H1 (cell line): Measurements from ENCODE around the gene PCDHA7. TPM values are rescaled to one million over a fixed set of nuclear protein-coding genes. Genes with fewer than 3 reads are reported as not detected.
"Not testable (repeated sequence)": the region's sequence is repeated elsewhere in the genome, so short reads cannot be mapped to it uniquely, and the experiment has no call there.

Experiments
- CTCF ChIA-PET: fragments of 300-600 bp; sonication (Branson Sonifier 250); formaldehyde crosslinking; loops from one replicate; lab custom pipeline; 2021; ENCODE audit not compliant: partially characterized antibody; lab: Charles Lee
- POLR2A ChIA-PET: fragments of 300-600 bp; sonication (Branson Sonifier 250); formaldehyde crosslinking; loops from one replicate; lab custom pipeline; 2021; ENCODE audit warnings: inconsistent platforms; ENCODE audit not compliant: partially characterized antibody; lab: Charles Lee
- DNase-seq, 2 experiments: peaks; one replicate each; pipeline versions ENCODE4 v3.0.0 to v3.0.0-alpha.2; 2010 to 2022; ENCODE audit warnings: low spot score in 2 of 2, low read depth in 1 of 2, mixed read lengths in 1 of 2
- FAIRE-seq: peaks from 2 replicates; lab custom pipeline; 2011; peaks lifted over from hg19 to GRCh38; lab: Jason Lieb, UNC
- H2AFZ ChIP-seq: 2 replicates; pipeline ENCODE4 v1.8.1; 2012; ENCODE audit warnings: low read length, inconsistent platforms
- H2AK5ac ChIP-seq: 2 replicates; pipeline ENCODE4 v1.6.1; 2013; ENCODE audit warnings: low read depth, low read length
- H2BK120ac ChIP-seq: replicated peaks from 2 replicates; pipeline ENCODE3; 2013; ENCODE audit warnings: low read depth, low read length, inconsistent platforms
- H2BK12ac ChIP-seq: 2 replicates; pipeline ENCODE4 v1.6.1; 2013; ENCODE audit warnings: low read depth, low read length
- H2BK15ac ChIP-seq: 2 replicates; pipeline ENCODE4 v1.6.1; 2013; ENCODE audit warnings: low read length
- H2BK20ac ChIP-seq: 2 replicates; pipeline ENCODE4 v1.6.1; 2013; ENCODE audit warnings: low read length
- H2BK5ac ChIP-seq: 2 replicates; pipeline ENCODE4 v1.6.1; 2013; ENCODE audit warnings: low read depth, low read length
- H3K14ac ChIP-seq: 2 replicates; pipeline ENCODE4 v1.6.1; 2013; ENCODE audit warnings: inconsistent platforms; ENCODE audit not compliant: insufficient read length
- H3K18ac ChIP-seq: 2 replicates; pipeline ENCODE4 v1.6.1; 2013; ENCODE audit warnings: low read length; ENCODE audit errors: extremely low read depth
- H3K23ac ChIP-seq: 2 replicates; pipeline ENCODE4 v1.6.1; 2013; ENCODE audit warnings: inconsistent platforms; ENCODE audit not compliant: insufficient read length
- H3K23me2 ChIP-seq: 2 replicates; pipeline ENCODE4 v1.6.1; 2013; ENCODE audit warnings: low read depth, low read length
- H3K27ac ChIP-seq: 2 replicates; pipeline ENCODE4 v1.6.1; 2011; ENCODE audit warnings: low read depth, low read length, inconsistent platforms
- H3K27me3 ChIP-seq, 4 experiments: replicated peaks in 1 of 4; 1 replicate in 1 of 4; 2 replicates in 3 of 4; pipeline versions ENCODE4 v1.6.1 to v1.8.1; 2011 to 2013; ENCODE audit warnings: low read length in 3 of 4, mild to moderate bottlenecking in 3 of 4, inconsistent platforms in 2 of 4, mixed read lengths in 2 of 4, moderate library complexity in 1 of 4; ENCODE audit not compliant: control insufficient read depth in 3 of 4, insufficient read depth in 3 of 4; ENCODE audit errors: extremely low read depth in 1 of 4
- H3K36me3 ChIP-seq, 4 experiments: 2 replicates each; pipeline versions ENCODE4 v1.6.1 to v1.8.1; 2011 to 2013; ENCODE audit warnings: mild to moderate bottlenecking in 4 of 4, low read length in 3 of 4, moderate library complexity in 2 of 4, control low read depth in 1 of 4, inconsistent platforms in 1 of 4; ENCODE audit not compliant: insufficient read depth in 4 of 4, control insufficient read depth in 2 of 4
- H3K4ac ChIP-seq: replicated peaks from 2 replicates; pipeline ENCODE3; 2013; ENCODE audit warnings: low read length, low read depth, mixed read lengths, inconsistent platforms; ENCODE audit not compliant: insufficient read length
- H3K4me1 ChIP-seq, 4 experiments: replicated peaks in 1 of 4; 1 replicate in 1 of 4; 2 replicates in 3 of 4; pipeline versions ENCODE4 v1.6.1 to v1.8.1; 2011 to 2013; ENCODE audit warnings: low read length in 3 of 4, inconsistent platforms in 2 of 4, mixed read lengths in 1 of 4; ENCODE audit not compliant: insufficient read depth in 4 of 4, control insufficient read depth in 3 of 4
- H3K4me2 ChIP-seq, 2 experiments: 2 replicates each; pipeline versions ENCODE4 v1.6.1 to v1.8.1; 2011 to 2013; ENCODE audit warnings: low read depth in 2 of 2, low read length in 2 of 2, control low read depth in 1 of 2, inconsistent platforms in 1 of 2, mild to moderate bottlenecking in 1 of 2; ENCODE audit not compliant: insufficient read depth in 1 of 2
- H3K4me3 ChIP-seq, 4 experiments: fragments of 200-600, 300-600 bp in 1 of 4; sonication (generic), shearing (Covaris generic), sonication (Bioruptor Twin) in 1 of 4; 2 replicates each; pipeline versions ENCODE4 v1.5.1 to v1.8.1; 2011 to 2016; ENCODE audit warnings: low read length in 4 of 4, low read depth in 3 of 4, control low read depth in 2 of 4, inconsistent platforms in 2 of 4, mild to moderate bottlenecking in 2 of 4, mixed read lengths in 1 of 4, moderate library complexity in 1 of 4; ENCODE audit not compliant: insufficient read depth in 2 of 4; ENCODE audit errors: extremely low read depth in 1 of 4
- H3K56ac ChIP-seq: replicated peaks from 2 replicates; pipeline ENCODE3; 2013; ENCODE audit warnings: low read depth, mild to moderate bottlenecking, mixed read lengths, low read length, inconsistent platforms; ENCODE audit not compliant: insufficient read length
- H3K79me1 ChIP-seq: 2 replicates; pipeline ENCODE4 v1.6.1; 2013; ENCODE audit warnings: low read depth, low read length, control low read depth
- H3K79me2 ChIP-seq, 2 experiments: 2 replicates each; pipeline versions ENCODE4 v1.6.1 to v1.8.1; 2012 to 2013; ENCODE audit warnings: low read length in 2 of 2, mild to moderate bottlenecking in 2 of 2, inconsistent platforms in 1 of 2; ENCODE audit not compliant: insufficient read depth in 2 of 2, control insufficient read depth in 1 of 2
- H3K9ac ChIP-seq, 4 experiments: replicated peaks in 1 of 4; 1 replicate in 1 of 4; 2 replicates in 3 of 4; pipeline versions ENCODE4 v1.6.1 to v1.8.1; 2011 to 2013; ENCODE audit warnings: low read depth in 3 of 4, low read length in 3 of 4, control low read depth in 2 of 4, mild to moderate bottlenecking in 2 of 4, moderate library complexity in 2 of 4, inconsistent platforms in 1 of 4; ENCODE audit errors: extremely low read depth in 1 of 4
- H3K9me3 ChIP-seq, 2 experiments: 2 replicates each; pipeline versions ENCODE4 v1.6.1 to v1.8.1; 2012 to 2013; ENCODE audit warnings: mild to moderate bottlenecking in 2 of 2, moderate library complexity in 2 of 2, control low read depth in 1 of 2, inconsistent platforms in 1 of 2, low read depth in 1 of 2, low read length in 1 of 2, mixed read lengths in 1 of 2; ENCODE audit not compliant: insufficient read depth in 2 of 2
- H4K20me1 ChIP-seq, 2 experiments: replicated peaks in 1 of 2; 2 replicates each; pipeline versions ENCODE3 to v1.8.1; 2011 to 2013; ENCODE audit warnings: inconsistent platforms in 2 of 2, low read length in 2 of 2, mild to moderate bottlenecking in 1 of 2; ENCODE audit not compliant: insufficient read depth in 2 of 2, control insufficient read depth in 1 of 2
- H4K5ac ChIP-seq: 2 replicates; pipeline ENCODE4 v1.6.1; 2013; ENCODE audit warnings: low read length, low read depth, mixed read lengths, inconsistent platforms; ENCODE audit not compliant: insufficient read length
- H4K8ac ChIP-seq: 2 replicates; pipeline ENCODE4 v1.8.0; 2013; ENCODE audit warnings: mild to moderate bottlenecking, moderate library complexity, low read length, inconsistent platforms; ENCODE audit not compliant: insufficient read depth; ENCODE audit errors: extremely low read depth
- H4K91ac ChIP-seq: replicated peaks from 2 replicates; pipeline ENCODE3; 2013; ENCODE audit warnings: low read length, mixed read lengths, inconsistent platforms; ENCODE audit not compliant: insufficient read length
- WGBS, 2 experiments: shearing (Covaris generic) in 1 of 2; methylation state at CpG; one replicate each; pipeline versions ENCODE4 v1.1.6 to v1.1.7; 2013 to 2015; ENCODE audit warnings: low lambda C conversion rate in 2 of 2, mixed read lengths in 2 of 2, inconsistent platforms in 1 of 2, low coverage in 1 of 2, missing lambda C conversion rate in 1 of 2; ENCODE audit not compliant: insufficient replicate concordance in 2 of 2, insufficient coverage in 1 of 2, insufficient read length in 1 of 2; ENCODE audit errors: extremely low coverage in 1 of 2, missing lambda C conversion rate in 1 of 2; 5-methylcytosine and 5-hydroxymethylcytosine counted together
- polyA plus RNA-seq, 7 experiments: library from polyadenylated mRNA; depleted of rRNA in 3 of 7; stranded (reverse) in 5 of 7; unstranded in 2 of 7; fragments of >200 nt in 5 of 7; fragments of 200-250 nt in 2 of 7; gene quantifications; 1 replicate in 5 of 7; 2 replicates in 1 of 7; 4 replicates in 1 of 7; pipeline versions ENCODE4 v1.2.1 to v1.2.3, GENCODE V29; 2011 to 2013; ENCODE audit warnings: missing spikeins in 2 of 7, mixed read lengths in 2 of 7
- total RNA-seq: library from RNA; stranded (reverse); fragmentation: NEBNext Ultra II Directional; extraction: Animal tissue kit (Norgen Biotek cat#: 25700); gene quantifications from 2 replicates; pipeline ENCODE4 v1.2.1, GENCODE V29; 2021

The PCDHA7 gene
- total and polyA plus RNA-seq, 2 of the 8 experiments (the other 6 are each of a cell fraction or from before 2014, with no cell fraction given), result 0.86 to 1.6 TPM

DNA sequence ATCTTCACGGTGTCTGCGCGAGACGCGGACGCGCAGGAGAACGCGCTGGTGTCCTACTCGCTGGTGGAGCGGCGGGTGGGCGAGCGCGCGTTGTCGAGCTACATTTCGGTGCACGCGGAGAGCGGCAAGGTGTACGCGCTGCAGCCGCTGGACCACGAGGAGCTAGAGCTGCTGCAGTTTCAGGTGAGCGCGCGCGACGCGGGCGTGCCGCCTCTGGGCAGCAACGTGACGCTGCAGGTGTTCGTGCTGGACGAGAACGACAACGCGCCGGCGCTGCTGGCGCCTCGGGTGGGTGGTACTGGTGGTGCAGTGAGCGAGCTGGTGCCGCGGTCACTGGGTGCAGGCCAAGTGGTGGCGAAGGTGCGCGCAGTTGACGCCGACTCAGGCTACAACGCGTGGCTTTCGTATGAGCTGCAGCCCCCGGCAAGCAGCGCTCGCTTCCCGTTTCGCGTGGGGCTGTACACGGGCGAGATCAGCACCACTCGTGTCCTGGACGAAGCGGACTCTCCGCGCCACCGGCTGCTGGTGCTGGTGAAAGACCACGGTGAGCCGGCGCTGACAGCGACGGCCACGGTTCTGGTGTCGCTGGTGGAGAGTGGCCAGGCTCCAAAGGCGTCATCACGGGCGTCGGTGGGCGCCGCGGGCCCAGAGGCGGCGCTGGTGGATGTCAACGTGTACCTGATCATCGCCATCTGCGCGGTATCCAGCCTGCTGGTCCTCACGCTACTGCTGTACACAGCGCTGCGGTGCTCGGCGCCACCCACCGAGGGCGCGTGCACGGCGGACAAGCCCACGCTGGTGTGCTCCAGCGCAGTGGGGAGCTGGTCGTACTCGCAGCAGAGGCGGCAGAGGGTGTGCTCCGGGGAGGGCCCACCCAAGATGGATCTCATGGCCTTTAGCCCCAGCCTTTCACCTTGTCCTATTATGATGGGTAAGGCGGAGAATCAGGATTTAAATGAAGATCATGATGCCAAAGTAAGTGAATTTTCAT is 4.3 kb upstream of the PCDHA7 start:
- H2BK12ac ChIP-seq, H3K27me3 ChIP-seq, H4K8ac ChIP-seq, H2AFZ ChIP-seq, H2BK15ac ChIP-seq, H3K56ac ChIP-seq, H3K79me2 ChIP-seq, H3K4me2 ChIP-seq, H4K91ac ChIP-seq, H3K23ac ChIP-seq, H3K14ac ChIP-seq, H4K20me1 ChIP-seq, H3K23me2 ChIP-seq, H2BK120ac ChIP-seq, H2AK5ac ChIP-seq, H3K79me1 ChIP-seq, H3K27ac ChIP-seq, H2BK5ac ChIP-seq, DNase-seq, H3K18ac ChIP-seq, H3K4ac ChIP-seq, H2BK20ac ChIP-seq, H4K5ac ChIP-seq, H3K9ac ChIP-seq, H3K4me3 ChIP-seq, H3K36me3 ChIP-seq, FAIRE-seq, H3K4me1 ChIP-seq: not testable (repeated sequence)
- POLR2A ChIA-PET, result interaction anchor here (0.7 to 1.2 kb wide), 2 partner anchors 10 to 22 kb away, joined by 3 read pairs; no protein-coding TSS in a partner anchor
- peaks cover 0 to 11% of the 10 kb centered on the region in 2 experiments; a peak in 1 of 4 replicates for H3K9me3 ChIP-seq
- CTCF ChIA-PET, result interaction anchor here (0.6 to 6.0 kb wide), 11 partner anchors 9 to 393 kb away, joined by 3 to 58 read pairs (median 7); partner anchors contain the start of genes PCDHA12, PCDHA4, PCDHA8 and PCDHB1
- 95% methylated on average over 94 of the region's 106 CpGs; no CpG with 5 or more reads in 1 of the 2 experiments for WGBS, 2 experiments
